PC-3 (cell line): ENCODE results near the gene PCED1B.

Experiments used
- CTCF ChIP-seq: fragments of 300-600 bp; sonication (generic); conservative IDR thresholded peaks from 2 replicates; pipeline ENCODE4 v1.5.1; 2017; ENCODE audit warnings: antibody characterized with exemption, low read depth, mild to moderate bottlenecking, low read length
- EZH2 ChIP-seq: fragments of 300-600 bp; sonication (generic); IDR thresholded peaks from one replicate; pipeline ENCODE4 v1.6.1; 2017; ENCODE audit warnings: antibody characterized with exemption, mild to moderate bottlenecking, low read length; ENCODE audit not compliant: unreplicated experiment
- EZH2phosphoT487 ChIP-seq: fragments of 300-600 bp; sonication (generic); IDR thresholded peaks from 2 replicates; pipeline ENCODE4 v1.6.1; 2018; ENCODE audit warnings: mild to moderate bottlenecking, antibody characterized with exemption, low read length, borderline replicate concordance

- TF ChIP-seq CTCF (no peak), EZH2 (no peak), EZH2phosphoT487 (no peak)
Observed at GRCh38 chr12:47277972-47278448, 198.6 kb downstream of the PCED1B start.
